NCI-H510A (cell line): ENCODE results near the gene NPB.

Experiments used
- DNase-seq: peaks from one replicate; lab custom pipeline; 2025; lab: John Stamatoyannopoulos, UW

Gene NPB

DNA sequence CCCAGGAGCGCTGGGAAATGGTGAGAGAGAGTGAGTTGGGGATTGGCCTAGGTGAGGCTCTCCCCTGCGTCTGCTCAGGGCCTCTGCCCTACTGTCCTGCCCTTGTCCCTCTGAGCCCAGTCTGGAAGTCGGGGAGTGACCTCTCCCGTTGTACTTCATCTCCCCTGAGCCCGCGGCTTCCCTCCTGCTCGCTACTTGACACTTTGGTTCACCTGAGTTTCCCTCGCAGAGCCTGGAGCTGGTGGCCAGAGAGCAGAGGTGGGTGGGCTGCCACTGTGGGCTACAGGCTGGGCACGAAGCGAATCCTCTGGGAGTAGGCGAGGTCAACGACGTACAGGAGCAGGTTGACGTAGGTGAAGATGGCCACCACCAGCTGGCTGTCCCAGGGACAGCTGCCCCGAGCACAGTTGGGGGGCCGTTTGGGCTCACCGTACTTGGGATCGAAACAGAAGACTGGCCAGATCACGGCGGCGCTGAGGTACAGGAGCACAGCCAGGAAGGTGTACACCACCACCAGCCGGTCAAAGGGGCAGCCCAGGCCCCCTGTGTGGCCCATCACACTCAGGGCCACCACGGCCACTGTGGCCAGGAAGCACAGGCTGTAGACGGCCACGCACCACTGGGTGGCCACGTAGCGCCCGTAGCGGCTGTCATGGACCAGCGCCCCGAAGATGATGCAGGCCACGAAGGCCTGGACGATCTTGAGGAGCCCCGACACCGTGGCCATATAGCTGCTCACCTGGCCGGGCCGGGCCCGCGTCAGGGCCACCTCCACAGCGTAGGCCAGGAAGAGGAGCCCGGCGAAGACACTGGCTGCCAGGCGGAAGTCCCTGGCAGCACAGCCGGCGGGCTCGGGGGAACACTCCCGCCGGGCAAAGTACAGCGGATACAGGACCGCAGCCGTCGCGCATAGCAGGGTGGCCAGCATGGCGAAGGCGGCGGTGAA lies 38.8 kb downstream of the NPB start:
- no peak for DNase-seq

GRCh38 chr17:81941484-81942166 lies 39.6 kb downstream of the NPB start:
- no peak for DNase-seq

- DNase-seq = no peak
Observed at GRCh38 chr17:81942167-81942553, 40.1 kb downstream of the NPB start.

GRCh38 chr17:81944858-81945257 lies 42.8 kb downstream of the NPB start:
- DNase-seq = no peak

GRCh38 chr17:81947189-81947588 lies 45.2 kb downstream of the NPB start, which contains the start of gene MYADML2:
Gene MYADML2 (minus strand): TSS chr17:81947233. CDS start chr17:81941741, 5,492 bp downstream.
- no peak for DNase-seq

DNA sequence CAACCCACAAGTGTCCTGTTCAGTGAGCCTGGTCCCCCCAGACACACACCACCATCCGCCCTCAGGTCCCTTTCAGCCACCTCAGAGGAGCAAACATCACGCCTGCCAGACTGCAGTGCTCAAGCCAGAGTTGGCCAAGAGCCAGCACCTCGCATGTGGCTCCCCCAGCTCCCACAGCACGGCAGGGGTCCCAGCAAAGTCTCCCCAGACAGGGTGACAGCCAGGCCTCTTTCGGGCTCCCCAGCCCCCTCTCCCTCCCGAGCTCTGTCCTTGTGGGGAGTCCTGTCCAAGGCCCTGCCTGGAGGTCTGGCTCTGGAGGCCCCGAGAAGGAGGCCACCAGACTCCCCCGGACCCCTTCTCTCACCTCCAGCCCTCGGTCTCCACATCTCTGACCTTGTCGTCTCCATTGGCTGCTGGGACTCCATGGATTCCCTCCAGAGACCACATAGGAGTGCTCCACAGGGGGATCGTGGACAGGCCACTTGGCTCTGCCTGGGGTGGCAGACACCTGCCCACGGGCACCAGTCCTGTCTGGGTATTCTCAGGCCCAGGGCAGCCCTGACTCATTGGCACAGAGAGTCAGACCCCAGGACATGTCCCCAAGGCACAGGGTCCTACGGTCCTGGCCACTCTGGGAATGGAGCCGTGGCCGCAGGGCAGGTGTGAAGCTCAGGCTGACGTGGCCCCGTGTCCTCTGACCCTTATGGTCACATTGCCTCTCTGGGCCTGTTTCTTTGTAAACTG lies 46.8 kb downstream of the NPB start:
- no peak for DNase-seq

DNA sequence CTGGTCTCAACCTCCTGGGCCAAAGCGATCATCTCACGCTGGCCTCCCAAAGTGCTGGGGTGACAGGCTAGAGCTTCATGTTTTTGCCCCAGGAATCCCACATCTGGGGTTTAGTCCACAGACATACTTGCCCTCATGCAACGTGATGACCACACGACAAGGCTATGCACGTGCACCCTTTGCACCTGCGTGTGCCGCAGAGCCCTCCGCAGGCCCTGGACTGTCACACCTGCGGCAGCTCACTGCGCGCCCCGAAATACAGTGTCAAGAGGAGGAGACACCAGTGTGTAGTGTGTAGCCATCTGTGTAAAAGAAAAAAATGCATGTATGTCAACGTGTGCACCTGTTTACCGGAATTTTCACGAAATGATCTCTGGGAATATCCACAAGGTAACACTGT lies 48.5 kb downstream of the NPB start:
- DNase-seq = no peak

DNA sequence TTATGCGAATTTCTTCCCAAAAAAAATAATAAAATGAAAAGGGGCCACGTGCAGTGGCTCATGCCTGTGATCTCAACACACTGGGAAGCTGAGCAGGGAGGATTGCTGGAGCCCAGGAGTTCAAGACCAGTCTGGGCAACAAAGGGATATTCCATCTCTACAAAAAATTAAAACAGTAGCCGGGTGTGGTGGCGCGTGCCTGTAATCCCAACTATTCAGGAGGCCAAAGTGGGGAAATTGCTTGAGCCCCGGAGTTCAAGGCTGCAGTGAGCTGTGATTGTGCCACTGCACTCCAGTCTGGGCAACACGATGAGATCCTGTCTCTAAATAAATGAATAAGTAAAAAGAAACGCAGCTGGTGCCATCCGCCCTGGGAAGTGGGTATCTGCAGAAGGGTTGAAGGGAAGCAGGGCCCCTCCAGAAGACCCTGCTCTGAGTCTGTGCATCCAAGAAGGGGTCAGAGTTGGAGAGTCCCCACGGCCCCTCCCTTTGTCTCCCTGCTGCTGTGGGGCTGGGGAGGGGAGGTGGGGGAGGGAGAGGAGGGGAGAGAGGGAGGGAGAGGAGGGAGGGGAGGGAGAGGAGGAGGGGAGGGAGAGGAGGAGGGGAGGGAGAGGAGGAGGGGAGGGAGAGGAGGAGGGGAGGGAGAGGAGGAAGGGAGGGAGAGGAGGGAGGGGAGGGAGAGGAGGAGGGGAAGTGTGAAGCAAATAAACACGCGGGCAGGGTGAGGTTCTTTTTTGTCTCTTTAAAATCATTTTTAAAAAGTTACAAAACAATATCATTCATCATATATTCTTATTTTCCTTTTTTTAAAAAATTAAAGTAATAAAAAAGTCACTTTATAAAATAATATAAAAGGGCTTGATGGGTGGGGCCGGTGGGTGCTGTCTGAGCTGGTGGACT lies 50.0 kb downstream of the NPB start:
- no peak for DNase-seq
